IPS-20b (cell line): ENCODE measurements around the gene PRR35.

Source experiments
- H3K27ac ChIP-seq: one replicate; pipeline ENCODE4 v1.5.1; 2013; ENCODE audit warnings: low read length
- H3K27me3 ChIP-seq: 2 replicates; pipeline ENCODE4 v1.6.1; 2013; ENCODE audit warnings: mild to moderate bottlenecking, low read length, inconsistent platforms; ENCODE audit not compliant: insufficient read depth
- H3K36me3 ChIP-seq: 2 replicates; pipeline ENCODE4 v1.6.1; 2013; ENCODE audit warnings: low read depth, mild to moderate bottlenecking, inconsistent platforms, low read length, moderate library complexity; ENCODE audit not compliant: insufficient read depth
- H3K4me1 ChIP-seq: 2 replicates; pipeline ENCODE4 v1.6.1; 2013; ENCODE audit warnings: mild to moderate bottlenecking, control low read depth, inconsistent platforms, low read length, moderate library complexity; ENCODE audit not compliant: insufficient read depth
- H3K4me3 ChIP-seq: 2 replicates; pipeline ENCODE4 v1.5.1; 2013; ENCODE audit warnings: mild to moderate bottlenecking, low read length, inconsistent platforms
- H3K9ac ChIP-seq: 2 replicates; pipeline ENCODE4 v1.6.1; 2013; ENCODE audit warnings: low read depth, mild to moderate bottlenecking, inconsistent platforms, low read length, moderate library complexity
- H3K9me3 ChIP-seq: 2 replicates; pipeline ENCODE4 v1.6.1; 2013; ENCODE audit warnings: mild to moderate bottlenecking, low read depth, low read length, inconsistent platforms; ENCODE audit not compliant: insufficient read depth

Gene PRR35

DNA sequence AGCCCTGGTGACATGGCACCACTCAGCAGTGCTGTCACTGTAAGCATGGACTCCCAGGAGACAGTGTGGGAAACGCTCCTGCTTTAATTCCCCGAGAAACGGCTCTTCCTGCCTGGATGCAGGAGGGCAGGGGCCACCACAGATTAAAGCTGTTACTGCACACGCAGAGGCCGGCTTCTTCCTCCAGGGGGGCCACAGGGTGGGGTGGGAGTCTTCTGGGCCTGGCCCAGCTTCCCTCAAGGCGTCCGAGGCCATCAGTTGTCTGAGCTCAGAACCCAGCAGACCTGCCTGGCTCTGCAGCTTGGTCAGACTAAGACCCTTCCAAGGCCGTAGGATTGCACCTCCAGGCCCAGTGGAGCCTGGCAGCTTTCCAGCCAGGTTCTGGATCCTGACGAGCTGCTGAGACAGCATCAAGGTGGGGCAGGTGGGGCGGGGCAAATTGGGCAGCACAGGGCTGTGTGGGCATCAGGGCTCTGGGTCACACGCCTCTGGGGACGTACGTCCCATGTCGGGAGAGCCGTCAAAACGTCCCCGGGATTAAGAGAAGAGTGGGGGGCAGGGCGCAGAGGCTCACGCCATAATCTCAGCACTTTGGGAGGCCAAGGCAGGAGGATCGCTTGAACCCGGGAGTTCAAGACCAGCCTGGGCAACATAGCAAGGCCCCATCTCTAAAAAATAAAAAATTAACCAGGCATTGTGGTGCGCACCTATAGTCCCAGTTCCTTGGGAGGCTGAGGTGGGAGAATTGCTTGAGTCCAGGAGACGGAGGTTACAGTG is 37.7 kb upstream of the PRR35 start:
- Histone ChIP-seq H3K4me1 (no peaks in the 10 kb centered on the region), H3K36me3 (peaks cover 6% of the 10 kb centered on the region)

DNA sequence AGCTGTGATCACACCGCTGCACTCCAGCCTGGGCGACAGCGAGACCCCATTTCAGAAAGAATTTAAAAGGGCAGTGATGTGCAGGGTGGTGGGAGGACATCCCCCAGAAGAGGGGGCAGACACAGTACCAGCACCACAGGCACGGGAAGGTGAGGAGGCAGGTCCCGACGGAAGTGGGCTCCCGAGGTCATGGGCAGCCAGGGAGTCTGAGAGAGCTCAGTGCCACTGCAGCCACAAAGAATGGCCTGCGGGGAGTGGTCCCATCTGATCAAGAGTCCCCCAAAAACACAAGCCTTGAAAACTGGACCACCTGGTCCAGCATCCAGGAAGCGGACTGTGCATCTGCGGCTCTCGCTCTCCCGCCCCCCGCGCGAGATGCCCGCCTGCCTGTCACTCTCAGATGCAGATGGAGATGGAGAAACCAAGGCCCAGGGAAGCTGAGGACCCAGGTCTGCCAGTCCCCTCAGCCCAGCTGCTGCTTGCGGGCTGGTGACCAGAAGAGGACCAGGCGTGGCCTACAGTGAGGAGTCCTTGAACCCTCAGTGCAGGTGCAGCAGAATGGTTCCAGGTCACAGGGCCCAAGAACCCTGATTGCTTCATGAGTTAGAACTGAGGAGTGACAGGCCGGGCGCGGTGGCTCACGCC is 37.0 kb upstream of the PRR35 start:
- no peaks in the 10 kb centered on the region; the same call in 1 of the 2 replicates for H3K4me1 ChIP-seq
- H3K9ac ChIP-seq, result no peak overlapping the region
- H3K27me3 ChIP-seq, result no peaks in the 10 kb centered on the region
- no peak overlapping the region for H3K27ac ChIP-seq
- no peak overlapping the region for H3K4me3 ChIP-seq
- no peaks in the 10 kb centered on the region for H3K9me3 ChIP-seq
- peaks cover 6% of the 10 kb centered on the region for H3K36me3 ChIP-seq

More for the DNA sequence above, 37.7 kb upstream of the PRR35 start:
- H3K4me3 ChIP-seq, result no peak overlapping the region
- H3K9me3 ChIP-seq, result no peaks in the 10 kb centered on the region
- H3K27ac ChIP-seq, result no peak overlapping the region
- no peak overlapping the region for H3K9ac ChIP-seq
- no peaks in the 10 kb centered on the region for H3K27me3 ChIP-seq

DNA sequence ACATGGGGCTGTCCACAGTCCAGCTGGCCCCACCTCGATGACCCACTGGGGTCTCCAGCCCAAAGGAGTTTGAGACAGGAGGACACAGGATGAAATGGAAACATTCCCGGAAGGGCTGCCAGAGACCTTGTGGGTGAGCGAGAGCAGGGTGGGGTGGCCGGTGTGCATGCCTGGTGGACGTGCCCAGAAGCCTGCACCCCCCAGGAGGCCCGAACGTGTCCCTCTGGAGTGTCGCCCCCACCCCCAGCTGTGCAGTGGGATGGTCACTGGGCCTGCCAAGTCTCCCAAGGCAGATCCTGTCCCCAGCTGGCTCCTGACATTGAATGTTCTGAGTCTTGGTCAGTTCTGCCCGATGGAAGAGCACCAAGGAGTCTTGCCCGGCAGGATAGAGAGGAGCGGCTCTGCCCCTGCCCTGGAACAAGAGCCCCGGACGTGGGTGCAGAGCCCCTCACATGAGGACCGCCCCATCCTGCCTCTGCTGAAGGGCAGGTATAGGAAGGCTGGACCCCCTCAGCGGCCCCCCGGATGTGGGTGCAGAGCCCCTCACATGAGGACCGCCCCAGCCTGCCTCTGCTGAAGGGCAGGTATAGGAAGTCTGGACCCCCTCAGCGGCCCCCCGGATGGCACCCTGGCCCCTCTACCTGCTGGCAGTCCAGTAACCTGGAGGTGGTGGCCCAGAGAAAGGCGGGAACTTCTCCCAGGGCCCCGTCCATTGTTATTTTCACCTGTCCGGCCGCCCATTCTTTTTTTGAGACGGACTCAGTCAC is 35.7 kb upstream of the PRR35 start:
- no peak overlapping the region for H3K9ac ChIP-seq
- no peaks in the 10 kb centered on the region for H3K27me3 ChIP-seq
- H3K27ac ChIP-seq, result no peak overlapping the region
- no peak overlapping the region for H3K4me3 ChIP-seq
- peaks cover 6% of the 10 kb centered on the region; the same call in 1 of the 2 replicates for H3K4me1 ChIP-seq
- H3K9me3 ChIP-seq, result no peaks in the 10 kb centered on the region
- H3K36me3 ChIP-seq, result peaks cover 6% of the 10 kb centered on the region

DNA sequence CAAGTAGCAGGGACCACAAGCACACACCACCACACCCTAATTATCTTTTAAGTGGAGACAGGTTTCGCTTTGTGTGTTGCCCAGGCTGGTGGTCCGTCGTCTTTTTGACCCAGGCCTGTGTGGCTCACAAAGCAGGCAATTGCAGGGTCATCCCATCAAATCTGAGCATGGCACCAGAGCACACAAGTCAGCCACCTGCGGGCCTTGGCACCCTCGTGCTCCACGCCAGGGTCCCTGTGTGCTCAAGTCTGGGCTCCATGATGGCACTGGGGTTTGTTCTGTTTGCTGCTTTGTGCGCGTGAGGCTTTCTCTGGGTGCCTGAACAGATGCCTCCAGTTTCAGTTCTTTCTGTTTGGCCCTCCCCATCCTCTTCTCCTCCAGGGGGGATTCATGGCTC is 35.1 kb upstream of the PRR35 start:
- Histone ChIP-seq H3K27me3 (no peaks in the 10 kb centered on the region), H3K4me3 (no peak overlapping the region), H3K27ac (no peak overlapping the region), H3K9me3 (no peaks in the 10 kb centered on the region), H3K36me3 (peaks cover 6% of the 10 kb centered on the region), H3K4me1 (peaks cover 6% of the 10 kb centered on the region; the same call in 1 of the 2 replicates), H3K9ac (no peak overlapping the region)

DNA sequence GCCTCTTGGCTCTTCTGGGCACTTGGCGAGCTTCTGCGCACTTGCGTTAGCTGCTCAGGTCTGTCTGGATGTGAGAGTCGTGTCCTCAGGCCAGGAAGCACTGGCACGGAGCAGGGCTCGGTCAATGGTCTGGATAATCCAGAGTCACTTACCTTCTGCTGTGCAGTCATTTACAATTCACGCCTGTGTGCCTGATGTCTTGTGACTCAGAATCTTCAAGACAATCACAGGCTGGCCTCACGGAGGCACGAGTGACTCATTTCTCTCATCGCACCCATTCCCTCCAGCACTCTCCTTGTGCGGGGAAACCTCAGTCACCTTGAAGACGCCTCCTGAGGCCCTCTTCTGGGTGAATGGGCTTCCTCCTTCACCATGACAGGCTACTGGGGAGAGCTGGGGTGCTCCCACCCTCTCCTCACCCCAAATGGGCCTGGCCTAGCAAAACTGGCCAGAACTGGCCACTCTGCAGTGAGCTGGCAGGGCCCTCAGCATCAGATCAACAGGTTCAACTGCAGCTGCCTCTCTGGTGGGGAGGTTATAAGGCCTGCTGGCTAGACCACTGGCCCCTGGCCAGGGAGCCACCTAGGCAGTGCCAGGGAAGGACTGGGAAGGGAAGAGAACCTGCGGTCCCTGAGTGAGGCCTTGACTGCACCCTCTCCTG is 34.5 kb upstream of the PRR35 start:
- peak overlapping the region; percentile 88; the same call in 1 of the 2 replicates for H3K4me3 ChIP-seq
- H3K4me1 ChIP-seq, result peaks cover 6% of the 10 kb centered on the region; the same call in 1 of the 2 replicates
- H3K9me3 ChIP-seq, result no peaks in the 10 kb centered on the region
- no peak overlapping the region for H3K27ac ChIP-seq
- H3K36me3 ChIP-seq, result peaks cover 1% of the 10 kb centered on the region
- no peaks in the 10 kb centered on the region for H3K27me3 ChIP-seq
- no peak overlapping the region; the same call in 1 of the 2 replicates for H3K9ac ChIP-seq

DNA sequence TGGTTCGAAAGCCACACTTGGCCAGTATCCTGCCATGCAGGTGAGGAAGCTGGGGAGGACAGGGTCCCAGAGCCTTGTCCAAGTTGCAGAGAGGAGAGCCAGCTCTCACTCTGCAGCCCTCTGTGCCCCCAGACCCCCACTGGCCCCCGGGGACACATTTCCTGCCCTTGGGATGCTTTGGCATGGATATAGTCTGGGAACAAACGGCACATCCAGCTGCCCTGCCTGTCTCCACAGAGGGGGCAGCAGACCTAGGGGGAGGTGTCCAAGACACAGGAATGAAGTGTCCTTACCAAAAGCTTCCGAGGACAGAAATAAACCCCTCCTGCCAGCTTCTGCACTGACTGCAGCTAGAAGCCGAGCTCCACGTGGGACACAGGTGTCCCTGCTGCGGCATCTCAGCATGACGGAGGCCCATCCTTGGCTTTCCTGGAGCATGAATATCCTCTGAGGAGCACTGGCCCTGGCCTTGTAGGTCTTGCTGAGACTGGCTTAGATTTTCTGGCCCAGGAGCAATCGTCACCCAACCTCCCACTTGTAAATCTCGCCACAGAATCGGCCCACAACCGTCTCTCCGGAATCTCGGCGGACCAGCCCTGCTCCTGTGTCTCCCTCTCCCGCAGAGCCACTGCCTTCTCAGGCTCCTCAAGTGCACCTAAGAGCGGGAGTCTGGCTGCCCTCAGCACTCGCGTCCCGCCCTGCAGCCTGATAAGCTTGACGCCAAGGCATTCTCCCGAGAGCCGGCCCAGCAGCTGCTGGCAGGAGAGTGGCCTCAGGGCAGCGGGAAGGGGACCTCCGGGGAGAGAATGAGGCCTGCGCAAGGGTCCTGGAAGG is 33.8 kb upstream of the PRR35 start:
- Histone ChIP-seq H3K4me1 (peaks cover 6% of the 10 kb centered on the region; the same call in 1 of the 2 replicates), H3K36me3 (no peaks in the 10 kb centered on the region), H3K9me3 (no peaks in the 10 kb centered on the region), H3K4me3 (peak overlapping the region; percentile 88), H3K27me3 (no peaks in the 10 kb centered on the region), H3K27ac (peak overlapping the region; percentile 87), H3K9ac (peak overlapping the region; percentile 87)

DNA sequence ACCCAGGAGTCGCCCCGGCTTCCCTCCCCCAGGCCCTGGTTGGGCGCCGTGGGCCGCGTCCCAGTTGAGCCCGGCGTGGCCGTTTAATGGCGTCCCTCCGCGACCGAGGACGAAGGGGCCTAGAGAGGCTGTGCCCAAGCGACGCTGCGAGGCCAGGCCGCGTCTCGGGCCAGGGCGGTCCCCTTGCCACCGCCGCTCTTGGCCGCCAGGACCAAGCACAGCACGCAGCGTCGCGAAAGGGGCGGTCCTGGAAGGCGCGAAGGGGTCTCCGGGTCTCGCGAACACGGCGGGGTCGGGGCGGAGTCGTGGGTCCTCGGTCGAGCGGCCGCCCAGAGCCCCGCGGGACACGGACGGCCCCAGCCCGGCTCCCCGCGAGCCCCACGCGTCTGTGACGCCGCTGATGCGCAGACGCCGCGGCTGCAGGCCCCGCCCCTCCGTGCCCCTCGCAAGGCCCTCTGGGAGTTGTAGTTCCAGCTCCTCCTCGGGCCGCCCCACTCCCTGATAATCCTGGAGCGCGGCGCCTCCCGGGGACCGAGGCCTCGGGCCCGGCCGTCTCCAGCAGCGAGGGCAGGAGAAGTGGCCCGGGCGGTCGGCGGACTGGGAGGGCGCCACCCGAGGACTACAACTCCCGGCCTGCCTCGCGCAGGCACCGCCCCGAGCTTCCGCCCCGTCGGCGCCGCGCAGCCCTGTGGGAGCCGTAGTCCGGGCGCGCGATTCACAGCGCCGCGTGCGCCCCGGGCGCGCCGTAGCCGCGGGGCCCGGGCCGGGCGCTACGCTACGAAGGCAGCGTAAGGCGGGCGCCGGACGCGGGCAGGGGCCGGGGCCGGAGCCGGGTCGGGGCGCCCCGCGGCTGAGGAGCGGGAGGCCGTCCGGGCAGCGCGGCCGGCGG is 32.9 kb upstream of the PRR35 start, which contains the start of gene CAPN15:
Gene CAPN15, plus strand, starts transcription at position 698 of the 889 bp plus-strand sequence. CDS start 19,127 bp downstream, outside the sequence.
- Histone ChIP-seq H3K9ac (peak within 1 kb of the TSS; percentile 87), H3K36me3 (no peaks in the 10 kb centered on the region), H3K27me3 (no peaks in the 10 kb centered on the region), H3K9me3 (no peaks in the 10 kb centered on the region), H3K27ac (peak within 1 kb of the TSS; percentile 87), H3K4me3 (peak within 1 kb of the TSS; percentile 88), H3K4me1 (peaks cover 6% of the 10 kb centered on the region; the same call in 1 of the 2 replicates)

DNA sequence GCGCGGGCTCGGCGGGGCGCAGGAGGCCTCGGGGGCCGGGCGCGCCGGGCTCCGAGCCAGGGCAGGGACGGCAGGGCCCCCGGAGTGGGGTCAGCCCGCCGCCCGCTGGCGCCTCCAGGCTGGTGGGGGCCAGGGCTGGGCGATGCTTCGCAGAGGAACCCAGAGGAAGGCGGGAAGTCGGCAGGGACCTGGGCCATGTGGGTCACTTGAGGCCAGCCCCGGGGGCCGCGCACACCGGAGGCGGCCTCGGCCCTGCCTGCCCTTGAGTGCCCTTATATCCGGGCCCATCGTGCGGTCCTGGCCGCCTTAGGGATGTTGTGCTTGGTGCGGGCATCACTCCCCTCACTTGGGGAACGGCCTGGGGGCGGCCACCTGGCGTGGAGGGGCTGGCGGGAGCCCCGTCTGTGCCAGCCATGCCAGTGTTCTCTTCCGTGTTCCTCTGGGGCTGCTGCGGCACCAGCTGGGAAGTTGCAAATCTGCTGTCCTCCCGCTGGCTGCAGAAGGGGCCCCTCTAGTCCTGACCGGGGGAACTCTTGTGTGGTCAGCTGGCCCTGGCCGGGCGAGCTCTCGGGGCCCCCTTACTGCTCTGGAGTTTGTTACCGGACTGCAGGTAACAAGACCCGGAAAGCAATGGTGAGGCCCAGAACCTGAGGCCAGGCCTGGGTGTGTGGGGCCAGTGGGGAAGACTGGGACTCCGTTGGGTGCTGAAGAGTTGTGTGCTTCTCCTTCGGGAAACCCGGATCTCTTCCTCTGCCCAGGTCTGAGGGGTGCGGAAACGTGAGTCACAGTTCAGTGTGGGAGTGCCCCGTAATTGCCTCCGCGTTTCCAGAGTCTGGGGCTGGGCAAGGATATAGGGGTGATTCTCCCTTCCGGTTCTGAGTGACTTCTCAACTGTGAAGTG is 31.8 kb upstream of the PRR35 start:
- Histone ChIP-seq H3K4me1 (peaks cover 6% of the 10 kb centered on the region; the same call in 1 of the 2 replicates), H3K4me3 (peak overlapping the region; percentile 78), H3K27ac (no peak overlapping the region)

DNA sequence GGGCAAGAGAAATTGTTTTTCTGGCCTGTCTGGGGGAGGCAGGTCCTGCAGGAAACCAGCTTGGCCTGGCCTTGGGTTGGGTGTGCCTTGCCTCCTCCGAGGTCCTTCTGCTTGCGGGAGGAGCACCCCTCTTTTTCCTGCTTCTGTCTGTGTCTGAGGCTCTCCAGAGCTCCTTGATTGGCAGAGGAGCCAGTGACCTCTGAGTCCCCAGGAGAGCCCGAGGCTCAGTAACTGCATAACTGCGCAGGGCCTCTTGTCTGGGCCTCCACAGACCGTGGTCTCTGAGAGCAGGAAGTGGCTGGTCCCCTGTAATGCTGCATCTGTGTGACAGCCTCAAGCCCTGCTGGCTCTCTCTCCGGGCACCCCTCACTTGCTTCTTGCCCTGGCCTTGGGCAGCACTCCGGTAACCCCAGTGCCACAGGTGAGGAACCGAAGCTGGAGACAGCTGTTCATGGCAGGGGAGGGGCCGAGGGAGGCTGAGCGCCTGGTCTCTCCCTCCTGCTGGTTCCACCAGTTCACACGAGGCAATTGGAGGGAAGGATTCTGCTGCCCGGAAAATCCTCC is 31.1 kb upstream of the PRR35 start:
- Histone ChIP-seq H3K4me1 (peaks cover 6% of the 10 kb centered on the region; the same call in 1 of the 2 replicates), H3K9ac (peak overlapping the region; percentile 72; the same call in 1 of the 2 replicates), H3K9me3 (no peaks in the 10 kb centered on the region), H3K27me3 (no peaks in the 10 kb centered on the region), H3K4me3 (peak overlapping the region; percentile 78), H3K27ac (no peak overlapping the region), H3K36me3 (no peaks in the 10 kb centered on the region)

More for the DNA sequence above, 31.8 kb upstream of the PRR35 start:
- Histone ChIP-seq H3K36me3 (no peaks in the 10 kb centered on the region), H3K9ac (peak overlapping the region; percentile 72), H3K9me3 (no peaks in the 10 kb centered on the region), H3K27me3 (no peaks in the 10 kb centered on the region)
